Suprapubic skin (tissue), 4 donors: Measurements from ENCODE around the gene CAPN13. TPM values are rescaled to one million over a fixed set of nuclear protein-coding genes. Genes with fewer than 3 reads are reported as not detected.

ENCODE experiments used
- DNase-seq, 2 donors: peaks; one replicate each; pipeline ENCODE4 v3.0.0-alpha.2; 2019; ENCODE audit warnings: low spot score in 2 of 2
- H3K27ac ChIP-seq: fragments of 200-600 bp; sonication (generic); one replicate; pipeline ENCODE4 v1.5.1; 2019
- H3K27me3 ChIP-seq: fragments of 200-600 bp; sonication (generic); one replicate; pipeline ENCODE4 v1.5.1; 2019
- H3K36me3 ChIP-seq: fragments of 200-600 bp; sonication (generic); one replicate; pipeline ENCODE4 v1.5.1; 2019
- H3K4me1 ChIP-seq: fragments of 200-600 bp; sonication (generic); one replicate; pipeline ENCODE4 v1.5.1; 2019
- H3K4me3 ChIP-seq: fragments of 200-600 bp; sonication (generic); one replicate; pipeline ENCODE4 v1.5.1; 2019; ENCODE audit warnings: mild to moderate bottlenecking
- H3K9me3 ChIP-seq: fragments of 200-600 bp; sonication (generic); one replicate; pipeline ENCODE4 v1.5.1; 2019
- EP300 ChIP-seq: sonication (generic); formaldehyde crosslinking; IDR thresholded peaks from one replicate; pipeline ENCODE4 v1.6.1; 2017; ENCODE audit warnings: antibody characterized with exemption
- POLR2A ChIP-seq, 2 donors: fragments of 450-650 bp; IDR thresholded peaks; one replicate each; pipeline ENCODE4 v1.6.1; 2017; ENCODE audit warnings: antibody characterized with exemption in 2 of 2, mild to moderate bottlenecking in 2 of 2, moderate library complexity in 2 of 2
- POLR2AphosphoS5 ChIP-seq, 3 donors: sonication (generic); formaldehyde crosslinking; IDR thresholded peaks; one replicate each; pipeline ENCODE4 v1.6.1; 2017; ENCODE audit warnings: antibody characterized with exemption in 3 of 3
- WGBS: methylation state at CpG from one replicate; pipeline ENCODE4 v1.1.5; 2018; 5-methylcytosine and 5-hydroxymethylcytosine counted together
- total RNA-seq, 4 donors: library from RNA; depleted of rRNA; stranded (reverse); fragments of >200 nt; gene quantifications; one replicate each; pipeline ENCODE4 v1.1.0, GENCODE V29; 2016
- TF ChIP-seq, protein P1 (sequence below), 2 donors: fragments of 200-600 bp in 1 of 2; fragments of 450-650 bp in 1 of 2; sonication (generic) in 1 of 2; IDR thresholded peaks; one replicate each; pipeline ENCODE4 v1.5.1; 2016 to 2019; ENCODE audit warnings: antibody characterized with exemption in 2 of 2, mild to moderate bottlenecking in 1 of 2, moderate library complexity in 1 of 2

CAPN13 gene
- total RNA-seq, 4 donors from 2014 or later, result 0.26 to 1.5 (median 0.50) TPM

- DNase-seq, result no peak
- Histone ChIP-seq H3K4me1 (no peaks in the 10 kb centered on the region), H3K9me3 (no peaks in the 10 kb centered on the region), H3K27ac (no peak overlapping the region), H3K36me3 (no peaks in the 10 kb centered on the region), H3K4me3 (no peak overlapping the region), H3K27me3 (peaks cover 24% of the 10 kb centered on the region)
- 83% methylated on average over 4 of the region's 4 CpGs for WGBS
- TF ChIP-seq, protein P1, sequence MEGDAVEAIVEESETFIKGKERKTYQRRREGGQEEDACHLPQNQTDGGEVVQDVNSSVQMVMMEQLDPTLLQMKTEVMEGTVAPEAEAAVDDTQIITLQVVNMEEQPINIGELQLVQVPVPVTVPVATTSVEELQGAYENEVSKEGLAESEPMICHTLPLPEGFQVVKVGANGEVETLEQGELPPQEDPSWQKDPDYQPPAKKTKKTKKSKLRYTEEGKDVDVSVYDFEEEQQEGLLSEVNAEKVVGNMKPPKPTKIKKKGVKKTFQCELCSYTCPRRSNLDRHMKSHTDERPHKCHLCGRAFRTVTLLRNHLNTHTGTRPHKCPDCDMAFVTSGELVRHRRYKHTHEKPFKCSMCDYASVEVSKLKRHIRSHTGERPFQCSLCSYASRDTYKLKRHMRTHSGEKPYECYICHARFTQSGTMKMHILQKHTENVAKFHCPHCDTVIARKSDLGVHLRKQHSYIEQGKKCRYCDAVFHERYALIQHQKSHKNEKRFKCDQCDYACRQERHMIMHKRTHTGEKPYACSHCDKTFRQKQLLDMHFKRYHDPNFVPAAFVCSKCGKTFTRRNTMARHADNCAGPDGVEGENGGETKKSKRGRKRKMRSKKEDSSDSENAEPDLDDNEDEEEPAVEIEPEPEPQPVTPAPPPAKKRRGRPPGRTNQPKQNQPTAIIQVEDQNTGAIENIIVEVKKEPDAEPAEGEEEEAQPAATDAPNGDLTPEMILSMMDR (IDR thresholded peaks at IDR 0.05), result no peak
- no peak for TF ChIP-seq POLR2AphosphoS5 (IDR thresholded peaks at IDR 0.05)
- no peak for TF ChIP-seq POLR2A (IDR thresholded peaks at IDR 0.05)
- no peak for TF ChIP-seq EP300
These were observed 17.5 kb downstream of the CAPN13 start for GRCh38 chr2:30789670-30790210.

DNA sequence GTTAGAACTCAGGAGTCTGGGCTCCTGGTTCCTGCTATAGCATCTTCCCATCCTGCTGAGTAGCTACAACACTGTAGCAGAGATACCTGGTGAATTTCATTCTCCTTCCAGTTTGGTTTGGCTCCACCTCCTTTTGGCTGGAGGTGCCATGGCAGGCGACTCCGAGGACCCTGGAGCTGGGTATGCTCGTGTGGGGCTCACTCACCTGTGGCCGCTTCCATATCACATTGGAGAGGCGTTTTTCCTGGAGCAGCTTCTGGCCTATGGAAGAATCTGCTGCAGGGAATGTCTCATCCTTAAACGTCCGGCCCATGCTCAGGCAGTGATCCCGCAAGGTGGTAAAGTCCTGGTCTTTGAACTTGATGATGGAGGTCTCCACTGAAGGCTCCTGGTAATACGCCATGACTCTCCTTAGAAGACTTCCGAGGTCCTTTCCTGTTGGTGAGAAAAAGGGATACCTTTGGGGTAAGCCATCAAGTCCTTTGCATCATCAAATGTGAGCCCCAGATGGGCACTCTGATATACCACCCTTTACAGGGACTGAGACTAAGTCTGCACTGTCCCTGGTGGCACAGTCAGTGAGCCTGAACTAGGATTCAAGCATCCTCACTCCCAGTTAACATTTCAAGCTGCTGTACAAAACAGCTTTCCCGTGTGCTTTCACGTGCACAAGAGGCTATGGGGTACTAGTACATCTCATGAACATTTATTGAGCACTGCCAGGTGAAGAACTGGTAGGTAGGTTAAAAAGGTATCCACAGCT, 20.1 kb downstream of the CAPN13 start:
- DNase-seq, result no peak
- Histone ChIP-seq H3K9me3 (no peaks in the 10 kb centered on the region), H3K4me3 (no peak overlapping the region), H3K27me3 (peaks cover 33% of the 10 kb centered on the region), H3K27ac (no peak overlapping the region), H3K36me3 (no peaks in the 10 kb centered on the region), H3K4me1 (no peaks in the 10 kb centered on the region)
- WGBS, result 91% methylated on average over 11 of the region's 12 CpGs
- TF ChIP-seq, protein P1 (IDR thresholded peaks at IDR 0.05), result no peak
- TF ChIP-seq EP300, result no peak
- no peak for TF ChIP-seq POLR2AphosphoS5 (IDR thresholded peaks at IDR 0.05)

DNA sequence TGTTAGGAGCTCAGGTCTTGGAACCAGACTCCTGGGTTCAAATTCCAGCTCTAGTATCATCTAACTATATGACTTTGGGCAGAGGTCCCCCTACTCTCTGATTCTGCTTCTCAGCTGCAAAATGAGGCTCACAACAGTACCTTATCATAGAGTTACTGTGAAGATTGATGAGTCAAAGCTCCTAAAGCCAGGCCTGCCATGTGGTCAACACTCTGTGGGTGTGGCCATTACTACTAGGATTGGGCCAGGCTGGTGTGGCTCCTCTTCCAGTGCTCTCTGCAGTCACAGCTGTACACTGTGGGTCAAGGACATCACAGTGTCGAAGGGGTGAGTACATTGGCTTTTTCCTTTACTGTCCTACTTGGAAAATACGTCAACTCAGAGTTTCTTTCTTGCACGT, 22.6 kb downstream of the CAPN13 start:
- H3K27ac ChIP-seq, result no peak overlapping the region
- H3K9me3 ChIP-seq, result no peaks in the 10 kb centered on the region
- H3K4me1 ChIP-seq, result no peaks in the 10 kb centered on the region
- TF ChIP-seq, protein P1 (IDR thresholded peaks at IDR 0.05), result no peak
- TF ChIP-seq POLR2A (IDR thresholded peaks at IDR 0.05), result no peak
- TF ChIP-seq POLR2AphosphoS5 (IDR thresholded peaks at IDR 0.05), result no peak
- TF ChIP-seq EP300, result no peak
- 92% methylated on average over 3 of the region's 3 CpGs for WGBS
- no peak overlapping the region for H3K4me3 ChIP-seq
- H3K27me3 ChIP-seq, result peaks cover 33% of the 10 kb centered on the region
- no peaks in the 10 kb centered on the region for H3K36me3 ChIP-seq
- DNase-seq, result no peak

DNA sequence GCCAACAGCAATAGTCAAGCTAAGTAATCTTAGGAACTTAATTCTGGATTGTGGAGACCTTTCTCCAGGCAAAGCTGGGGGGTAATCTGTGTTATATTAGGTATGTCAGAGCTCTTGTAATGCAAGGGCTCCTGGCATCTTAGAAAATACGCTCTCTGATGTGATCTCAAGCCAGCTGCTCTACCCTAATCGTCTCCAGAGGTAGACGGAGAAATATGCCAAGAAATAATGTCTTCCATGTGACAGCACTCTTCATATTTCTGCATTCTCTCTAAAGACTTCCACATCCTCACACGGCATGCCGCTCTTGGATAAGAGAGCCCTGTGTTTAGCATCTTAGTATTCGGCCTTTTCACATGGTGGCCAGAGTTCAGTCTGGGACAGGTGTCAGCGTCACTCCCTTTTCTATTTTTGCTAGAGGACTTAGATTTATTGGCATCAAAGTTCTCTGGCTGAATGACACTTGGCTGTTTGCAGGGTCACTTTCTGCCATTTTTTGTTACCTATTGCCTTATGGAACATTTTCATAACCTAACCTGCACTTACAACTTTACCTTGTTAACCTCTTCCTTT, 25.2 kb downstream of the CAPN13 start:
- 70% methylated on average over 7 of the region's 7 CpGs for WGBS
- no peak for TF ChIP-seq POLR2A (IDR thresholded peaks at IDR 0.05)
- TF ChIP-seq, protein P1 (IDR thresholded peaks at IDR 0.05), result no peak
- TF ChIP-seq EP300, result no peak
- TF ChIP-seq POLR2AphosphoS5 (IDR thresholded peaks at IDR 0.05), result no peak

GRCh38 chr2:30781451-30781850, 25.8 kb downstream of the CAPN13 start:
- Histone ChIP-seq H3K4me1 (no peaks in the 10 kb centered on the region), H3K9me3 (no peaks in the 10 kb centered on the region), H3K36me3 (no peaks in the 10 kb centered on the region), H3K27ac (no peak overlapping the region), H3K27me3 (peaks cover 19% of the 10 kb centered on the region), H3K4me3 (no peak overlapping the region)
- TF ChIP-seq EP300 (no peak), POLR2AphosphoS5 (IDR thresholded peaks at IDR 0.05) (no peak), POLR2A (IDR thresholded peaks at IDR 0.05) (no peak)
- TF ChIP-seq, protein P1 (IDR thresholded peaks at IDR 0.05), result no peak
- 79% methylated on average over 1 of the region's 1 CpG for WGBS
- DNase-seq, result peak in 1 of 2 donors; percentile 29

More for the DNA sequence above, 25.2 kb downstream of the CAPN13 start:
- no peaks in the 10 kb centered on the region for H3K4me1 ChIP-seq
- DNase-seq, result no peak
- no peak overlapping the region for H3K4me3 ChIP-seq
- H3K27ac ChIP-seq, result no peak overlapping the region
- no peaks in the 10 kb centered on the region for H3K36me3 ChIP-seq
- no peaks in the 10 kb centered on the region for H3K9me3 ChIP-seq
- H3K27me3 ChIP-seq, result peaks cover 24% of the 10 kb centered on the region
